Caki2 (cell line): ENCODE measurements around the gene SURF2. TPM values are rescaled to one million over a fixed set of nuclear protein-coding genes. Genes with fewer than 3 reads are reported as not detected.
"Not testable (repeated sequence)": the region's sequence is repeated elsewhere in the genome, so short reads cannot be mapped to it uniquely, and the experiment has no call there.

ENCODE experiments used
- DNase-seq: peaks from one replicate; pipeline ENCODE4 v3.0.0-alpha.2; 2015; ENCODE audit warnings: low read depth
- in situ Hi-C: cut with HindIII; loops from 2 replicates; pipeline ENCODE4 v1.10.0; 2016; ENCODE audit warnings: low sequenced_read_pairs, low pct_unique_long_range_greater_than_20kb, mixed read lengths
- total RNA-seq: library from RNA; depleted of rRNA; stranded (reverse); fragments of >200 nt; shearing (Covaris generic); gene quantifications from 2 replicates; pipeline ENCODE4 v1.2.3, GENCODE V29; 2014; ENCODE audit warnings: low replicate concordance

The SURF2 gene
- total RNA-seq, 1 experiment from 2014 or later: 26.0 TPM

GRCh38 chr9:133333566-133333965, 22.8 kb upstream of the SURF2 start:
- DNase-seq: no peak
- in situ Hi-C loops: no loop called here

GRCh38 chr9:133334161-133334560, 22.2 kb upstream of the SURF2 start:
- in situ Hi-C loops: no loop called here
- DNase-seq: no peak

- in situ Hi-C loops: not testable (repeated sequence)
Observed at GRCh38 chr9:133334888-133335287, 21.5 kb upstream of the SURF2 start.

GRCh38 chr9:133335924-133336811, 20.2 kb upstream of the SURF2 start, which contains the start of gene SURF6:
Gene SURF6, minus strand, starts transcription at chr9:133336188. Its CDS starts 56 bp downstream, at chr9:133336132.
- peak; percentile 86 for DNase-seq
- in situ Hi-C loops: no loop called here

More at GRCh38 chr9:133334888-133335287, 21.5 kb upstream of the SURF2 start:
- DNase-seq: not testable (repeated sequence)

- in situ Hi-C loops: no loop called here
- no peak for DNase-seq
Observed at GRCh38 chr9:133339641-133340040, 16.7 kb upstream of the SURF2 start.

DNA sequence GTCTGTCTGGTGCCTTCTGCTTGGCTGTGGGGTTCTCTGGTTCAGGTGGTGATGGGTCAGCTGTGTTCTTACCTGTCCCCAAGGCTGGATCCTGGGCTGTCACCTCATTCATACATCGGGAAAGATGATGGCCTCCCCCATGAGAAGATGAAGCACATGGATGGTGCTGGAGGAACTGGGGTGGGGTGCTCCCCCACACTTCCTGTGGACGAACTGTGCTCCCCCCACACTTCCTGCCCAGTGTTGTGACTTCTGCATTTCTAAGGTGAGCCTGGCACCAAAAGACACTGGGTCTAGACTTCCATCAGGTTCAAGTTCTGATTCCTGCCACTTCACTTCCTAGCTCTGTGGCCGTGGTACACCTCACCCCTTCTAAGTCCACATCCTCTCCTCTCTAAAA, 16.1 kb upstream of the SURF2 start:
- DNase-seq: no peak
- in situ Hi-C loops: no loop called here

GRCh38 chr9:133340916-133341315, 15.4 kb upstream of the SURF2 start:
- in situ Hi-C loops: no loop called here
- DNase-seq: no peak

- in situ Hi-C loops: no loop called here
- no peak for DNase-seq
Observed at GRCh38 chr9:133341369-133342068, 14.8 kb upstream of the SURF2 start.

DNA sequence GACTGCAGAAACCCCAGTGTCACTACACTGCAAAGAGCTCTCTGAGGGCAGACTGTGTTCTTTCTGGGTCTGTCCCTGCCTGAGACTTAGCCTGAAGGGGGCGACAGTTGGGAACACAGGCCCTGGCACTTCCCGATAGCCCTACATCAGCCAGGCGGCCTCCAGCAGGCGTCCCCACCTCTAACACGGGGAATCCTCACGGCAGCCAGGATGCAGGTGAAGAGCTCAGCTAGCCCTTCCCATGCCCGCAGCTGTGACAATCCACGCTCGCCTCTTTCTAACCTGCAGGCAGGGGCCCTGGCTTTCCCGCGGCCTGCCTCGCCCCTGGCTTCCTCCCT, 14.3 kb upstream of the SURF2 start:
- in situ Hi-C loops: no loop called here
- no peak for DNase-seq

- in situ Hi-C loops: no loop called here
- no peak for DNase-seq
Observed at GRCh38 chr9:133342570-133342969, 13.8 kb upstream of the SURF2 start.

GRCh38 chr9:133344071-133344470, 12.3 kb upstream of the SURF2 start:
- in situ Hi-C loops: no loop called here
- no peak for DNase-seq

DNA sequence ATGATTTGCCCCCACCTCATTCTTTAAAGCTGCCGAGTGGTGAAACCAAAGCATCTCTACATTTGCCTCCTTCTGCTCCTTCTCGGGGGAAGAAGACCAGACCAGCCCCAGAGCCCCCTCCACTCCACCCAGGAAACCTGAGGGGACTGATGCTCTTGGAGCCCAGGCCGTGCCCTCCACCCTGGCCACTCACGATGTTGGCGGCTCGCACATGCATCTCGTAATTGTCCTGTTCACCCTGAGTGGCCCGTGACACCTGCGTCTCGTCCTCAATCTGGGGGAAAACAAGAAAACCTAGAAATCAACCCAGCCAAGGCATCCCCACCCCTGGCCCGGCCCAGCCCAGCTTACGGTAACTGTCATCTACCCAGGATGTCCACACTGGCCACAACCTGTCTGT, 11.4 kb upstream of the SURF2 start:
- DNase-seq: no peak
- in situ Hi-C loops: no loop called here

DNA sequence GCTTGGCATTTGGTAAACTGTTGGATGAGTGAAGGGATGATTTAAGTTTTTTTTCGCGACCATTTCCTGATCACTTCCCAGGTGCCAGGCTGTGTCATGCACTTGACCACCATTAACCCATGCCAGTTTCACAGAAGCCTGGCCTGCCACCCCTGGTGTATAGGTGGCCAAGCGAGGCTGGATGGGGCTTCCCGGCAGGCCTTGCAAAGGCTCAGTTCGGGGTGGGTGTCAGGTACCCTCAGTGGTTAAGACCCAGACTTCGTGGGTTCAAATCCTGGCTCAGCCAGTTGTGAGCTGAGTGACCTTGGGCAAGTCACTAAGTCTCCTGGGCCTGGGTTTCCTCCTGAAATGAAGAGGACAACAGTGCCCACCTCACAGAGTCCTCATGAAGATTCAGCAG, 10.8 kb upstream of the SURF2 start:
- in situ Hi-C loops: no loop called here
- no peak for DNase-seq

DNA sequence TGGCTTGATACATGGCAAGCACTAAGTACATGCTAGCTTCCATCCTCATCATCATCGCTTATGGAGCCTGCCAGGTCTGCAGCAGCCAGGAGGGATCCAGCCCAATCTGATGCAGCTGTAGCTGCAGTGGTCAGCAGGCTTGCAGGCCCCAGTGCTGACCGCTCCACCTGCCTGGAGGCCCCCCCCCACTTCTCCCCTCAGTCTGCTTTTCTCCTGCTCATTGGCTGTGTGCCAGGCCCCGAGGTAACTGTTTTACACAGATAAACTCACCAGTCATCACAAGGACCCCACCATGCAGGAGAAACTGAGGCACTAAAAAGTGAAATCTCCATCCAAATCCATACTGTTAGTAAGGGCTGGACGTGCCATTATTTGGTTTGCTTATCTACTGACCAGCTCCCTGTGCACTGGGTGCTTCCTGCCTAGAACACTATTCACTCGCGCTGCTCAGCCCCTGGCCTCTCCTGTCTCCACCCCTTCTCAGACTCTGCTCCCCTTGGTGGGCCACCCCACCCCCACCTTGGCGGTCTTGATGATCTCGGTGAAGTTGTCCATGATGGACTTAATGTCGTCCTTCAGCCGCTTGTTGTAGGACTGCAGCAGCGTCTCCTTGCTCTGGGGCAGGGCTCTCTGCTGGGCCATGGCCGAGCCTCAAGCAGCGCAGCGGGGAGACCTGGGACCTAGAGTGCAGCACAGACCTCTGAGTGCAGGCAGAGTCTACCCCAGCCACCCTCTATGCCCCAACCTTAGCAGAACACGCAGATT, 10.1 kb upstream of the SURF2 start:
- in situ Hi-C loops: no loop called here
- no peak for DNase-seq

DNA sequence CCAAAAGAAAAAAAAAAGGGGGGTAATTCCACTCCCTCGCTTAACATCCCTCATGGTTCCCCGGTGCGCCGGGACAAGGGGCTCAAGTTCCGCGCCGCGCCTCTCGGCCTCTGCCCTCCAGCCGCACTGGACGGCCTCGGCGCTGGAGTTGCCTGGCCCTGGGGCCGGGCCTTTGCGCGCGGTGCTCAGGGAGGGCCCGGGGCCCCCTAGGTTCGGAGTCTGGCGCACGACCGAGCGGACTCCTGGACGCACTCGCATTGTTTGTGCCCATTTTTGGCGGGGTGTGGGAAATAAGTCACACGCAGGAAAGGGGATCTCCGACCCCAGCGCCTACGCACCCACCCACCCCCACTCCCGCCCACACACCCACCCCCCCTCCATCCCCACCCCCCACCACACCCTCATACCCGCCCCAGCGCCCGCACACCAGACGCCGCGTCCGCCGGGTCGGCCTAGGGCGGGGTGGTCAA, 8.8 kb upstream of the SURF2 start:
- in situ Hi-C loops: no loop called here
- peak; percentile 28 for DNase-seq

DNA sequence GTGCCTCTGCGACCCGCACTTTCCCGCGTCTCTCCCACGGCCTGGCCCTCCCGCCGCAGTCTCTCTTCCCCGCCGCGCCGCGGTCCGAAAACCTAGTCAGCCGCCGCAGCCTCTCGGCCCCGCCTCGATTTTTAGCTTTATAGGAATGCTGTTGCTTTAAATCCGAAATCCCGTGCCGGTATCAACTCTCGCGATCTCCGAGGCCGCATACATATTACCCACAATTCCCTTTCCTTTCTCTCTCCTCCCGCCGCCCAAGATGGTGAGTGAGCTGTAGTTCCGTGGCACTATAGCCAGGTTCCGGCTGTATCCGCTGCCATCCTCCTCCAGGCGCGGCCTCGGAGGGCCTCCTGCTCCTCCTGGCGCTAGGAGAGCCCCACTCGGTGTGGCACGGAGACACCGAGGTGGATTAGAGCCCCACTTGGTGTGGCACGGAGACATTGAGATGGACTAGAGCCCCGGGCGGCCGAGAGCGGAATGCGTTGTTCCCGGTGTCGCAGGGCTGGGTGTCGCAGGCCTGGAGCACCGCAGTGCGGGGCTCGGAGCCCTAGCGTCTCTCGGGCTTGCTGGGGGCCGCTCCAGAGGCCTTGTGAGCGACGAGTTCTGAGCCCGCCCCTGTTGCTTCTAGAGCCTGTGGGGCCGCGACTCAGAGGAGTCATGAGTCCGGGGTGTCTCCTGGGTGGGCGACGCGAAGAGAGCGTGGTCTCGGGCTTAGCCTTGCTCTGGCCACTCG, 8.2 kb upstream of the SURF2 start, which contains the start of the genes MED22 and RPL7A:
MED22 (minus strand) TSS at position 147 of the 733 bp plus-strand sequence. CDS start 1,469 bp downstream, outside the sequence.
RPL7A (plus strand) TSS at position 234 of the 733 bp plus-strand sequence; CDS start at position 260, 26 bp downstream.
- peak; percentile 92 for DNase-seq
- in situ Hi-C loops: no loop called here

- no peak for DNase-seq
- in situ Hi-C loops: no loop called here
Observed at GRCh38 chr9:133348718-133349573, 7.4 kb upstream of the SURF2 start.
